ENCODE results near the gene SULT6B1.

DNA sequence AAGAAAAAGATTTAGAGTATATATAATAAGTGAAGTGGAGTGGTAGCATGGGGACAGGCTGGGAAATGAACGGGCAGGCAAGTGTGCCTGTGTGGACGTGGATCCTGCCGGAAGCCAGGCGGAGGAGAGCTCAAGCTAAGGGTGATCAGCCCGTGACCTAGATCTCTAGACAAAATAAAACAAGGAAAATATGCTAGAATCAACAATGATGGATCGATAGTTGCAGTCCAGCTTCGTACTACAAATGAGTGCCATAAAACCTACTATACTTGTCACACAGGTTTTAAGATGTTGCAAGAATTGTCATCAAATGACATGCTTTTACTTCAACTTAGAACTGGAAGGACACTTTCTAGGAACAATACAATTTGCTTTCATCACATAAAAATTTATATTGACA, 40.1 kb downstream of the SULT6B1 start:
- TF ChIP-seq GATA3 (IDR thresholded peaks at IDR 0.05; ENCODE audit: low read depth, low read length): no peak
- no peak for TF ChIP-seq GATA2 (IDR thresholded peaks at IDR 0.05; ENCODE audit: low read depth, low read length)

Data from SH-SY5Y (cell line).